Cardiac fibroblast (primary cell): ENCODE data around the gene TTBK1.

ENCODE experiments used
- DNase-seq, 2 donors: peaks; one replicate each; pipeline versions ENCODE4 v3.0.0 to v3.0.0-alpha.2; 2010; ENCODE audit warnings: low read depth in 2 of 2
- H3K4me3 ChIP-seq, 2 donors: replicated peaks in 1 of 2; 1 replicate in 1 of 2; 2 replicates in 1 of 2; pipeline ENCODE4 v1.5.1; 2011; ENCODE audit warnings: low read depth in 2 of 2, low read length in 2 of 2, mild to moderate bottlenecking in 2 of 2, moderate library complexity in 1 of 2
- TF ChIP-seq, protein P1 (sequence below): IDR thresholded peaks from one replicate; pipeline ENCODE4 v1.5.1; 2011; ENCODE audit warnings: low read depth, mild to moderate bottlenecking, low read length, inconsistent platforms

Gene TTBK1

DNA sequence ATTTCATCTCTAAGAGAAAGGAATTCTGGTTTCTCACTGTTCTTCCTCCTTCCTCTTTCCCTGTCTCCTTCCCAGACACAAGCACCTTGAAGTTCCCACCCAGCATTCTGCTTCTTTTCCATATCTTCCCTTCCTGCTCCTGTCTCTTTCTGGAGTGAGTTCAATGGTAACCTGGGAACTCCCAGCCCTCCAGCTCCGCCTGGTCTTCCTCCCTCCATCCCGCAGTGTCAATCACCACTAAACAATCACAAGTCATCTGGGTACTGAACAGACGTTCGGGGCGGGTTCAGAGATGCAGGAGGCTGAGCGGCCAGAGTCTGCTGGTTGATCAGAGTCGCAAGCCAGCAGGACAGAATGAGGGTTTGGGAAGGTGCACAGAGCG is 7.7 kb downstream of the TTBK1 start:
- no peak overlapping the region for H3K4me3 ChIP-seq
- no peak for DNase-seq
- TF ChIP-seq, protein P1, sequence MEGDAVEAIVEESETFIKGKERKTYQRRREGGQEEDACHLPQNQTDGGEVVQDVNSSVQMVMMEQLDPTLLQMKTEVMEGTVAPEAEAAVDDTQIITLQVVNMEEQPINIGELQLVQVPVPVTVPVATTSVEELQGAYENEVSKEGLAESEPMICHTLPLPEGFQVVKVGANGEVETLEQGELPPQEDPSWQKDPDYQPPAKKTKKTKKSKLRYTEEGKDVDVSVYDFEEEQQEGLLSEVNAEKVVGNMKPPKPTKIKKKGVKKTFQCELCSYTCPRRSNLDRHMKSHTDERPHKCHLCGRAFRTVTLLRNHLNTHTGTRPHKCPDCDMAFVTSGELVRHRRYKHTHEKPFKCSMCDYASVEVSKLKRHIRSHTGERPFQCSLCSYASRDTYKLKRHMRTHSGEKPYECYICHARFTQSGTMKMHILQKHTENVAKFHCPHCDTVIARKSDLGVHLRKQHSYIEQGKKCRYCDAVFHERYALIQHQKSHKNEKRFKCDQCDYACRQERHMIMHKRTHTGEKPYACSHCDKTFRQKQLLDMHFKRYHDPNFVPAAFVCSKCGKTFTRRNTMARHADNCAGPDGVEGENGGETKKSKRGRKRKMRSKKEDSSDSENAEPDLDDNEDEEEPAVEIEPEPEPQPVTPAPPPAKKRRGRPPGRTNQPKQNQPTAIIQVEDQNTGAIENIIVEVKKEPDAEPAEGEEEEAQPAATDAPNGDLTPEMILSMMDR = no peak

DNA sequence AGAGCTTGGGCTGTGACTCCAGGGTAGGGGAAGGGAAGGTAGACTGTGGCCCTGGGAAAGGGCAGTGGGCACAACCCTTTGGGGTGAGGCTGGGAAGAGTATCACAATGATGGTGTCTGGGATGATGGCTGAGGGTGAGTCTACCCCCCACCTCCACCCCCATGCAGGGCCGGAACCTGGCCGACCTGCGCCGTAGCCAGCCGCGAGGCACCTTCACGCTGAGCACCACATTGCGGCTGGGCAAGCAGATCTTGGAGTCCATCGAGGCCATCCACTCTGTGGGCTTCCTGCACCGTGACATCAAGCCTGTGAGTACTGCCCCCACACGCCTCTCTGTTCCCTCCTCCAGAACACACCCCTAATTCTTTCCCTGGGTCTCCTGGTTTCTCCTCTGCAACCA is 10.1 kb downstream of the TTBK1 start:
- no peak for DNase-seq
- TF ChIP-seq, protein P1 = no peak
- no peak overlapping the region for H3K4me3 ChIP-seq

DNA sequence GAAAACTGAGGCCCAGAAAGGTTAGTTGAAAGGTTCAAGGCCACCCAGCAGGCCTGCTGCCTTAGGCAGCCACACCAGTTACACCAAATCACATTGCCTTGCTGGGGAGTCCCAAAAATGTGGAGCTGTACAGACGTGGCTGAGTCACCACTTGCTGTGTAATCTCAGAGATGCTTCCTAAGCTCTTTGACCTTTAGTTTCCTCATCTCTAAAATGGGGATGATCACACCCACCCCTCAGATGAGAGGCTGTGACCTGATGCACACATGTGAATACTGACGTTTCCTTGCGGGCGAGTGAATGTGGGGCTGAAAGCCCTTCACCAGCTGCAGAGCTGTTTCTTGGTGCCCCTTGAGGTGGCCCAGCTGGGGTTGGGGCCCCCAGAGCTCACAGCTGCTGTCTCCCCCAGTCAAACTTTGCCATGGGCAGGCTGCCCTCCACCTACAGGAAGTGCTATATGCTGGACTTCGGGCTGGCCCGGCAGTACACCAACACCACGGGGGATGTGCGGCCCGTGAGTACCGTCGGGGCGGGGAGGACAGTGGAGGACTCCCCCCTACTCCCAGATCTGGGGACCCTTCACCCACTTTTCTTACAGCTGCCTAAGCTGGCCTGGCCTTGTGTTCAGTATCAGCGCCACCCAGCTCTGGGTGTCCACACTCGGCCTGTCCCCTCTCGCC is 11.0 kb downstream of the TTBK1 start:
- TF ChIP-seq, protein P1 = no peak
- peak in 1 of 2 donors; percentile 41 for DNase-seq
- no peak overlapping the region for H3K4me3 ChIP-seq

DNA sequence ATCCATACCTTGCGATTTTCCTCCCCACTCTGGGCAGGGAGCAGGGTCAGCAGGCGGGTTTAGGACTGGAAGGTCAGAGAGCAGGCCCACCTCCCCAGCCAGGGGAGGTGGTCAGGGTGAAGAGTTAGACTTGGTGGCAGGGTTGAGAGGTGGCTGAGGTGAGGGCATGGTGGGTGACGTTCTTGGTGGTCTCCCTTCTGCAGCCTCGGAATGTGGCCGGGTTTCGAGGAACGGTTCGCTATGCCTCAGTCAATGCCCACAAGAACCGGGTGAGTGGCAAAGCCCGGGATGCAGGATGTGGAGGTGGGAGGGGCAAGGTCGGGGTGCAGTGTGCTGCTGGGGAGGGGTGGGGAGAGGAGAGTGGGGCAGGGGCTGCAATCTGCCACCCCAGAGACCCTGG is 11.6 kb downstream of the TTBK1 start:
- TF ChIP-seq, protein P1 = no peak
- no peak overlapping the region for H3K4me3 ChIP-seq
- no peak for DNase-seq

DNA sequence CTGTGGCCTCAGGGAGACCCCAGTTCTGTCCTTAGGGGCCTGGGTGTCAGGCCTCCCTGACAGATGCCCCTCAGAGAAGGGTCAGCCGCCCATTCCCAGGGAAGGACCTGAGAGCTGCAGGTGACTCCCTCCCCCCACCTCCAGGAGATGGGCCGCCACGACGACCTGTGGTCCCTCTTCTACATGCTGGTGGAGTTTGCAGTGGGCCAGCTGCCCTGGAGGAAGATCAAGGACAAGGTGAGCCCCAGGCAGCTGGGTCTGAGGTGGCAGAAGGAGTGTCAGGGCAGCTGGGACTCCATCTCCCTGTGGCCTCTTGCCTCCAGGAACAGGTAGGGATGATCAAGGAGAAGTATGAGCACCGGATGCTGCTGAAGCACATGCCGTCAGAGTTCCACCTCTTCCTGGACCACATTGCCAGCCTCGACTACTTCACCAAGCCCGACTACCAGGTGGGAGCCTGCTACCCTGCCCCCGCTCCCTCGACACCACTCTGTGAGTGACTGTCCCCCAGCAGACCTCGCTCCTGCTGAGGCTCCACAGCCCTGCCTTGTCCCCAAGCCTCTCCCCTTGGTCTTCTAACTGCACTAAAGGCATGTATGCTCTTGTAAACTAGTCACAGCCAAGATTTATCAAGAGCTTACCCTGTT is 12.2 kb downstream of the TTBK1 start:
- TF ChIP-seq, protein P1 = no peak
- H3K4me3 ChIP-seq = no peak overlapping the region

DNA sequence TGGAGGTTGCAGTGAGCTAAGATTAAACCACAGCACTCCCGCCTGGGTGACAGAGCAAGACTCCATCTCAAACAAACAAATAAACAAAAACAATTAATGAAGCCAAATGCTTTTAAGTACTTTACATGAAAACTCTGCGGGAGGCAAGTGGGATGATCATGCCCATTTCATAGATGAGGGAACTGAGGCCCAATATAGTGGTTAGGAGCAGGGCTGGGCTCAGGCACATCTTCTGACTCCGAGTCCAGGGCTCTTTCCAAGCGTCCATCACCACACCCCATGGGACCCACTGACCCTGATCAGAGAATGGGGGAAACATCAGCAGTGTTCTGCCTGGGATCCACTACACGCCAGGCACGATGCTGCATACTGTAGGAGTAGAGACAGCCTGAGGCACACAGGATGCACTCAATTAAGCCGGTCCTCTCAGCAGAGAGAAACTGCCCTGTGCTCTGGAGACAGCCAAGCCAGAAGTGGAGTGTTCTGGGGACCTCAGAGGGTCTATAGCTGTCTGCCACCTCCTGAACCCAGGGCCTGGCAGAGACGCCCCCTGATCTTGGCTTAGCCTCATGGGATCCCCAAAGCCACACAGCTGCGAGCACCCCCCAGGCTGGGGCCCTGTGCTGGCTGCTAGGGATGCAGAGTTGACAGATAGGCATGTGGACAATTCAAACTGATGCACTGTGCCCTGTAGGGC is 13.5 kb downstream of the TTBK1 start:
- no peak overlapping the region for H3K4me3 ChIP-seq
- TF ChIP-seq, protein P1 = no peak
- DNase-seq = no peak

More for the DNA sequence above, 12.2 kb downstream of the TTBK1 start:
- no peak for DNase-seq
